ENCODE data around the gene SPATA20.

Gene SPATA20

GRCh38 chr17:50560185-50560824, 13.3 kb downstream of the SPATA20 start, which contains the start of gene CACNA1G:
Gene CACNA1G (plus strand): TSS chr17:50560715. CDS start chr17:50561460, 745 bp downstream.
- DNase-seq: peak; percentile 80

- DNase-seq: no peak
Observed at GRCh38 chr17:50560931-50561745, 14.2 kb downstream of the SPATA20 start.

- DNase-seq: no peak
Observed at GRCh38 chr17:50561746-50562141, 14.8 kb downstream of the SPATA20 start.

- no peak for DNase-seq
Observed at GRCh38 chr17:50562242-50563091, 15.5 kb downstream of the SPATA20 start.

- no peak for DNase-seq
Observed at GRCh38 chr17:50563092-50563511, 16.1 kb downstream of the SPATA20 start.

DNA sequence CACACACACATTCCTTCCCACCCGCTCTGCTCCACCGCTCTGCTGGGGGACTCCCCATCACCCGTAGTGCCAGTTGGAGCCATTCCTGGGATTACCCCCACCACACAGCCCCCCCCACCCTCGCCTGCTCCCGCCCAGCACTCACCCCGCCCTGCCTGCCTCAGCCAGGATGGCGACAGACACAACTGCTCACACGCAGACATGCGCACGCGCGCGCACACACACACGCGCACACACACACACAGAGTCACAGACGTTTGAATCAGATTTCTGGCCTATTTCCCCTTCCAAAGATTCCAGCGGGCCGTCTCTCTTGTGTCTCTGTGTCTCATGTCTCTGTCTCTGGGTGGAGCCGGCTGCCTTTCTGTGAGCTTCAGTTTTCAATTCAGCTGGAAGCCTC, 17.9 kb downstream of the SPATA20 start:
- no peak for DNase-seq

- no peak for DNase-seq
Observed at GRCh38 chr17:50565402-50566350, 18.7 kb downstream of the SPATA20 start.

- DNase-seq: no peak
Observed at GRCh38 chr17:50566886-50567285, 19.9 kb downstream of the SPATA20 start.

DNA sequence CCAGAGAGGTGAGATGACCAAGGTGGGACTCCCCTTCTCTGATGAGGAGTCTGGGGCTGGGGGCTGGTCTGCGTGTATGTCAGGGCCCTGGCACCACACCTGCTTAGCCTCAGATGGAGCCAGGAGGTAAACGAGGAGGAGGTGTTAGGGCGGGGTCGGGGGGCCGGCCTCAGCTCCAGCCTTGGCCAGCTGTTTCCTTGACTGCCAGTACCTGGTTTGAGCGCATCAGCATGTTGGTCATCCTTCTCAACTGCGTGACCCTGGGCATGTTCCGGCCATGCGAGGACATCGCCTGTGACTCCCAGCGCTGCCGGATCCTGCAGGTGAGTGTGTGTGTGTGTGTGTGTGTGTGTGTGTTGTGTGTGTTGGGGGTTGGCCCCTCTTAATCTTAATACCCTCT, 21.7 kb downstream of the SPATA20 start:
- no peak for DNase-seq

GRCh38 chr17:50569592-50569991, 22.6 kb downstream of the SPATA20 start:
- no peak for DNase-seq

DNA sequence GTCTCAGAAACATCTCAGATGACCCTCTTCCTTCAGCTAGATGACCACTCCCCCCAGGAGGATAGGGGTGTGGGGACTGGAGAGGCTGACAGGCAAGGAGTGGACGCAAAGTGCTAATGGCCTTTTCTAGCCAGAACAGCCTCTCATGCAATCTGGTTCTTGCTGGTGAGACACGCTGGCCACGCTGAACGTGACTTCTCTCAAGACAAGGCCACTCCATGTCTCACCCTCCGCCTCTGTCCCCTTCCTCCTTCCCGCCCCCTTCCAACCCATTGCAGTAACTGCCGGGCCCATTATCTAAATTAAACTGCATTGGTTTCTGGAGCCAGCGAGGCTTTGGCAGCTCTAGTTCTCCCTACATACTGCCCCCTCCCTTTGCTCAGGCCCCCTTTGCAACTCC, 23.1 kb downstream of the SPATA20 start:
- no peak for DNase-seq

DNA sequence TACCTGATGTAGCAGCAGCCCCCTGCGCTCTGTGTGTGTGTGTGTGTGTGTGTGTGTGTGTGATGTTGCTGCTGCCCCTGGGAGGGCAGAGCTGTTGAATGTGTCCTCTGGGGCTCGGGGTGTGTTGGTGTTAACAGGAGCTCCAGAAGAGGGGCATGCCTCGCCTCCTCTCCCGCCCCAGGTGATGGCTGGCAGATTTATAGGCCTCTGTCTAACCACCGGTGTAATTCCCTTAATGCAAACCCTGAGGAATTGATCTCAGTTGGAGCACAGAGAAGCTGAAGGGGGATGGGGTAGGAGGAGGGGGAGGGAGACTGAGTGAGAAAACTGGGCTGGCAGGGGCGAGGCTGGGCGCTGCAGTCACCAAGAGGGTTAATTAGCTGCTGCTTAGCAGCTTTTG, 23.6 kb downstream of the SPATA20 start:
- no peak for DNase-seq

DNA sequence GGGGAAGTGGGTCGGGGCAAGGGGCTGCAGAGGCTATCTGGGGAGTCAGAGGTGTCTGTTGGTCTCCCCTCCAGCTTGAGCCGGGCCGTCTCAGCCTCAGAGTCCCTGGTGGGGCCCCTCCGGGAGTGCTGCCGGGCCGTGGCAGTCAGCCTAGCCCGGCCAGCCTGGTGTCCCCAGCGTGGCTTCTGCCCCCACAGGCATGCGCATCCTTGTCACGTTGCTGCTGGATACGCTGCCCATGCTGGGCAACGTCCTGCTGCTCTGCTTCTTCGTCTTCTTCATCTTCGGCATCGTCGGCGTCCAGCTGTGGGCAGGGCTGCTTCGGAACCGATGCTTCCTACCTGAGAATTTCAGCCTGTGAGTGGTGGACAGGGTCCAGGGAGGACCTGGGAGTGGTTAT, 24.7 kb downstream of the SPATA20 start:
- DNase-seq: no peak

DNA sequence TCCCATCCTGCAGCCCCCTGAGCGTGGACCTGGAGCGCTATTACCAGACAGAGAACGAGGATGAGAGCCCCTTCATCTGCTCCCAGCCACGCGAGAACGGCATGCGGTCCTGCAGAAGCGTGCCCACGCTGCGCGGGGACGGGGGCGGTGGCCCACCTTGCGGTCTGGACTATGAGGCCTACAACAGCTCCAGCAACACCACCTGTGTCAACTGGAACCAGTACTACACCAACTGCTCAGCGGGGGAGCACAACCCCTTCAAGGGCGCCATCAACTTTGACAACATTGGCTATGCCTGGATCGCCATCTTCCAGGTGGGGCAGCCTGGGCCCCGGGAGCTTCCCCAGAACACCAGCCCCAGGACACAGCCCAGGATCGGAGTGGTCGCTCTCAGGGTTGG, 25.6 kb downstream of the SPATA20 start:
- DNase-seq: no peak

DNA sequence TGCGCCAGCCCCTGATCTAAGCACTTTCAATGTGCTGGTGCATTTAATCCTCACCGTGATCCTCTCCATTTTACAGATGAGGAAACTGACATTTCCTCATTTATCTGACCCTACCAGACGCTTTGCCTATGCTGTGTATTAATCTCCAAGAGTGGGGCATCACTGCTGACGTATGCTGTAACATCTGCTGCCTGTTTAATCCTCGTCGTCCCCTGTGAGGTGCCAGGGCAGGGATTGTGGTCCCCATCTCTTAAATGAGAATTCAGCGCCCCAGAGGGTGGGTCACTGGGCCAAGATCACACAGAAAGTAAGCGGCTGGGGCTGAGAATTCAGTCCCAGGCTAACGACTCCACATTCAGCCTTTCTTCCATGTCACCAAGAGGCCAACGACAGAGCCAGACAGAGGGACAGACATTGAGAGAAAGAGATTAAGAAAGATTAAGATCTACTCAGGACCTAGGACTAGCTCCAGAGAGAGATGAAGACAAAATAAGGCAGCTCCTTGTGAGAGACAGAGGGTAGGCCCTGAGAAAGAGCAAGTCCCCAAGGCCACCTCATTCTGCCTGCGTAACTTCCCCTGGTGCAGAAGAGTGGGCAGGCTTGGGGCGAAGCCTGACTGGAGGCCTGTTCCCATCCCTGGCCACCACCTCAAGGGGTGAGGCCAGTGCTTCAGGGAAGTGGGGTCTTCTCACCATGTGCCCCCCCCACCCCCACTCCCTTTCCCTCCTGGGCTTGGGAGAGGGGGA, 27.1 kb downstream of the SPATA20 start:
- DNase-seq: no peak

DNA sequence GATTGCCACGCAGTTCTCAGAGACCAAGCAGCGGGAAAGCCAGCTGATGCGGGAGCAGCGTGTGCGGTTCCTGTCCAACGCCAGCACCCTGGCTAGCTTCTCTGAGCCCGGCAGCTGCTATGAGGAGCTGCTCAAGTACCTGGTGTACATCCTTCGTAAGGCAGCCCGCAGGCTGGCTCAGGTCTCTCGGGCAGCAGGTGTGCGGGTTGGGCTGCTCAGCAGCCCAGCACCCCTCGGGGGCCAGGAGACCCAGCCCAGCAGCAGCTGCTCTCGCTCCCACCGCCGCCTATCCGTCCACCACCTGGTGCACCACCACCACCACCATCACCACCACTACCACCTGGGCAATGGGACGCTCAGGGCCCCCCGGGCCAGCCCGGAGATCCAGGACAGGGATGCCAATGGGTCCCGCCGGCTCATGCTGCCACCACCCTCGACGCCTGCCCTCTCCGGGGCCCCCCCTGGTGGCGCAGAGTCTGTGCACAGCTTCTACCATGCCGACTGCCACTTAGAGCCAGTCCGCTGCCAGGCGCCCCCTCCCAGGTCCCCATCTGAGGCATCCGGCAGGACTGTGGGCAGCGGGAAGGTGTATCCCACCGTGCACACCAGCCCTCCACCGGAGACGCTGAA, 28.7 kb downstream of the SPATA20 start:
- DNase-seq: no peak

- DNase-seq: no peak
Observed at GRCh38 chr17:50576864-50577263, 29.9 kb downstream of the SPATA20 start.

DNA sequence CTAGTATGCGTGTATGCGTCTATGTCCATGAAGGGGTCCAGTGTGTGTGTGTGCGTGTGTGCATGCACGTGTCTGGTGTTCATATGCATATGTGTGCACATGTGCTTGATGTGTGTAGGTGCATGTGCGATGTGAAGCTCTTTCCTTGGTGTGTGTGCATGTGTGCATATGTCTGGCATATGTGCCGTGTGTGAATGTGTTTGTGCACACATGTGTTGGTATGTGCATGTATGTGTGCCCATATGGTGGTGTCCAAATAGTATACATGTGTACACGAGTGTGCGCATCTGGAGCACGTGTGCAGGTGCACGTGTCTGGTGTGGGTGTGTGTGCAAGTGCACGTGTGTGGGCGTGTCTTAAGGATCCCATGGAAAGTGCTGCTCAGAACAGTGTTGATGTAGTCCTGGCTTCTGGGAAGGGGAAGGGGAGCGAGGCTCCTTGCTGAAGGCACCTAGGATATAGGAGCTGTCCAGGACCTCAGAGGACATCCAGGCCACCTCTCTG, 30.5 kb downstream of the SPATA20 start:
- no peak for DNase-seq

GRCh38 chr17:50578173-50578572, 31.2 kb downstream of the SPATA20 start:
- DNase-seq: no peak

GRCh38 chr17:50579399-50579798, 32.4 kb downstream of the SPATA20 start:
- no peak for DNase-seq

- DNase-seq: no peak
Observed at GRCh38 chr17:50580646-50581045, 33.7 kb downstream of the SPATA20 start.

Data from activated effector memory CD4-positive, alpha-beta T cell treated with Interleukin-2 at 50 U/mL for 16 hours (primary cell).